H1 (cell line): ENCODE results near the gene BTBD16. TPM values are rescaled to one million over a fixed set of nuclear protein-coding genes. Genes with fewer than 3 reads are reported as not detected.
A peak's percentile ranks its signal among the peaks of the same experiment; 100 is the strongest.

ENCODE experiments used
- CTCF ChIA-PET: fragments of 300-600 bp; sonication (Branson Sonifier 250); formaldehyde crosslinking; loops from one replicate; lab custom pipeline; 2021; ENCODE audit not compliant: partially characterized antibody; lab: Charles Lee
- POLR2A ChIA-PET: fragments of 300-600 bp; sonication (Branson Sonifier 250); formaldehyde crosslinking; loops from one replicate; lab custom pipeline; 2021; ENCODE audit warnings: inconsistent platforms; ENCODE audit not compliant: partially characterized antibody; lab: Charles Lee
- DNase-seq, 2 experiments: peaks; one replicate each; pipeline versions ENCODE4 v3.0.0 to v3.0.0-alpha.2; 2010 to 2022; ENCODE audit warnings: low spot score in 2 of 2, low read depth in 1 of 2, mixed read lengths in 1 of 2
- FAIRE-seq: peaks from 2 replicates; lab custom pipeline; 2011; peaks lifted over from hg19 to GRCh38; lab: Jason Lieb, UNC
- H2AFZ ChIP-seq: 2 replicates; pipeline ENCODE4 v1.8.1; 2012; ENCODE audit warnings: low read length, inconsistent platforms
- H2AK5ac ChIP-seq: 2 replicates; pipeline ENCODE4 v1.6.1; 2013; ENCODE audit warnings: low read depth, low read length
- H2BK120ac ChIP-seq: replicated peaks from 2 replicates; pipeline ENCODE3; 2013; ENCODE audit warnings: low read depth, low read length, inconsistent platforms
- H2BK12ac ChIP-seq: 2 replicates; pipeline ENCODE4 v1.6.1; 2013; ENCODE audit warnings: low read depth, low read length
- H2BK15ac ChIP-seq: 2 replicates; pipeline ENCODE4 v1.6.1; 2013; ENCODE audit warnings: low read length
- H2BK20ac ChIP-seq: 2 replicates; pipeline ENCODE4 v1.6.1; 2013; ENCODE audit warnings: low read length
- H2BK5ac ChIP-seq: 2 replicates; pipeline ENCODE4 v1.6.1; 2013; ENCODE audit warnings: low read depth, low read length
- H3K14ac ChIP-seq: 2 replicates; pipeline ENCODE4 v1.6.1; 2013; ENCODE audit warnings: inconsistent platforms; ENCODE audit not compliant: insufficient read length
- H3K18ac ChIP-seq: 2 replicates; pipeline ENCODE4 v1.6.1; 2013; ENCODE audit warnings: low read length; ENCODE audit errors: extremely low read depth
- H3K23ac ChIP-seq: 2 replicates; pipeline ENCODE4 v1.6.1; 2013; ENCODE audit warnings: inconsistent platforms; ENCODE audit not compliant: insufficient read length
- H3K23me2 ChIP-seq: 2 replicates; pipeline ENCODE4 v1.6.1; 2013; ENCODE audit warnings: low read depth, low read length
- H3K27ac ChIP-seq: 2 replicates; pipeline ENCODE4 v1.6.1; 2011; ENCODE audit warnings: low read depth, low read length, inconsistent platforms
- H3K27me3 ChIP-seq, 4 experiments: replicated peaks in 1 of 4; 1 replicate in 1 of 4; 2 replicates in 3 of 4; pipeline versions ENCODE4 v1.6.1 to v1.8.1; 2011 to 2013; ENCODE audit warnings: low read length in 3 of 4, mild to moderate bottlenecking in 3 of 4, inconsistent platforms in 2 of 4, mixed read lengths in 2 of 4, moderate library complexity in 1 of 4; ENCODE audit not compliant: control insufficient read depth in 3 of 4, insufficient read depth in 3 of 4; ENCODE audit errors: extremely low read depth in 1 of 4
- H3K36me3 ChIP-seq, 4 experiments: 2 replicates each; pipeline versions ENCODE4 v1.6.1 to v1.8.1; 2011 to 2013; ENCODE audit warnings: mild to moderate bottlenecking in 4 of 4, low read length in 3 of 4, moderate library complexity in 2 of 4, control low read depth in 1 of 4, inconsistent platforms in 1 of 4; ENCODE audit not compliant: insufficient read depth in 4 of 4, control insufficient read depth in 2 of 4
- H3K4ac ChIP-seq: replicated peaks from 2 replicates; pipeline ENCODE3; 2013; ENCODE audit warnings: low read length, low read depth, mixed read lengths, inconsistent platforms; ENCODE audit not compliant: insufficient read length
- H3K4me1 ChIP-seq, 4 experiments: replicated peaks in 1 of 4; 1 replicate in 1 of 4; 2 replicates in 3 of 4; pipeline versions ENCODE4 v1.6.1 to v1.8.1; 2011 to 2013; ENCODE audit warnings: low read length in 3 of 4, inconsistent platforms in 2 of 4, mixed read lengths in 1 of 4; ENCODE audit not compliant: insufficient read depth in 4 of 4, control insufficient read depth in 3 of 4
- H3K4me2 ChIP-seq, 2 experiments: 2 replicates each; pipeline versions ENCODE4 v1.6.1 to v1.8.1; 2011 to 2013; ENCODE audit warnings: low read depth in 2 of 2, low read length in 2 of 2, control low read depth in 1 of 2, inconsistent platforms in 1 of 2, mild to moderate bottlenecking in 1 of 2; ENCODE audit not compliant: insufficient read depth in 1 of 2
- H3K4me3 ChIP-seq, 4 experiments: fragments of 200-600, 300-600 bp in 1 of 4; sonication (generic), shearing (Covaris generic), sonication (Bioruptor Twin) in 1 of 4; 2 replicates each; pipeline versions ENCODE4 v1.5.1 to v1.8.1; 2011 to 2016; ENCODE audit warnings: low read length in 4 of 4, low read depth in 3 of 4, control low read depth in 2 of 4, inconsistent platforms in 2 of 4, mild to moderate bottlenecking in 2 of 4, mixed read lengths in 1 of 4, moderate library complexity in 1 of 4; ENCODE audit not compliant: insufficient read depth in 2 of 4; ENCODE audit errors: extremely low read depth in 1 of 4
- H3K56ac ChIP-seq: replicated peaks from 2 replicates; pipeline ENCODE3; 2013; ENCODE audit warnings: low read depth, mild to moderate bottlenecking, mixed read lengths, low read length, inconsistent platforms; ENCODE audit not compliant: insufficient read length
- H3K79me1 ChIP-seq: 2 replicates; pipeline ENCODE4 v1.6.1; 2013; ENCODE audit warnings: low read depth, low read length, control low read depth
- H3K79me2 ChIP-seq, 2 experiments: 2 replicates each; pipeline versions ENCODE4 v1.6.1 to v1.8.1; 2012 to 2013; ENCODE audit warnings: low read length in 2 of 2, mild to moderate bottlenecking in 2 of 2, inconsistent platforms in 1 of 2; ENCODE audit not compliant: insufficient read depth in 2 of 2, control insufficient read depth in 1 of 2
- H3K9ac ChIP-seq, 4 experiments: replicated peaks in 1 of 4; 1 replicate in 1 of 4; 2 replicates in 3 of 4; pipeline versions ENCODE4 v1.6.1 to v1.8.1; 2011 to 2013; ENCODE audit warnings: low read depth in 3 of 4, low read length in 3 of 4, control low read depth in 2 of 4, mild to moderate bottlenecking in 2 of 4, moderate library complexity in 2 of 4, inconsistent platforms in 1 of 4; ENCODE audit errors: extremely low read depth in 1 of 4
- H3K9me3 ChIP-seq, 2 experiments: 2 replicates each; pipeline versions ENCODE4 v1.6.1 to v1.8.1; 2012 to 2013; ENCODE audit warnings: mild to moderate bottlenecking in 2 of 2, moderate library complexity in 2 of 2, control low read depth in 1 of 2, inconsistent platforms in 1 of 2, low read depth in 1 of 2, low read length in 1 of 2, mixed read lengths in 1 of 2; ENCODE audit not compliant: insufficient read depth in 2 of 2
- H4K20me1 ChIP-seq, 2 experiments: replicated peaks in 1 of 2; 2 replicates each; pipeline versions ENCODE3 to v1.8.1; 2011 to 2013; ENCODE audit warnings: inconsistent platforms in 2 of 2, low read length in 2 of 2, mild to moderate bottlenecking in 1 of 2; ENCODE audit not compliant: insufficient read depth in 2 of 2, control insufficient read depth in 1 of 2
- H4K5ac ChIP-seq: 2 replicates; pipeline ENCODE4 v1.6.1; 2013; ENCODE audit warnings: low read length, low read depth, mixed read lengths, inconsistent platforms; ENCODE audit not compliant: insufficient read length
- H4K8ac ChIP-seq: 2 replicates; pipeline ENCODE4 v1.8.0; 2013; ENCODE audit warnings: mild to moderate bottlenecking, moderate library complexity, low read length, inconsistent platforms; ENCODE audit not compliant: insufficient read depth; ENCODE audit errors: extremely low read depth
- H4K91ac ChIP-seq: replicated peaks from 2 replicates; pipeline ENCODE3; 2013; ENCODE audit warnings: low read length, mixed read lengths, inconsistent platforms; ENCODE audit not compliant: insufficient read length
- BACH1 ChIP-seq: IDR thresholded peaks from 2 replicates; pipeline ENCODE4 v1.6.1; 2012; ENCODE audit warnings: low read length, improper control_type of control experiment
- EP300 ChIP-seq, 2 experiments: IDR thresholded peaks; 1 replicate in 1 of 2; 2 replicates in 1 of 2; pipeline ENCODE4 v1.6.1; 2011 to 2012; ENCODE audit warnings: low read depth in 2 of 2, low read length in 2 of 2, mild to moderate bottlenecking in 2 of 2, borderline replicate concordance in 1 of 2, inconsistent platforms in 1 of 2, moderate library complexity in 1 of 2
- HDAC6 ChIP-seq: IDR thresholded peaks from one replicate; pipeline ENCODE4 v1.7.1; 2012; ENCODE audit warnings: low read depth, mild to moderate bottlenecking, inconsistent platforms, low read length, moderate library complexity
- JUND ChIP-seq: IDR thresholded peaks from 2 replicates; pipeline ENCODE4 v1.6.1; 2011; ENCODE audit warnings: mild to moderate bottlenecking, improper control_type of control experiment, low read length
- RAD21 ChIP-seq, 2 experiments: IDR thresholded peaks in 1 of 2; conservative IDR thresholded peaks in 1 of 2; 2 replicates each; pipeline ENCODE4 v1.6.1; 2011; ENCODE audit warnings: low read depth in 2 of 2, low read length in 2 of 2, improper control_type of control experiment in 1 of 2, inconsistent platforms in 1 of 2, mild to moderate bottlenecking in 1 of 2, moderate library complexity in 1 of 2
- RNF2 ChIP-seq: fragments of 200-900, 300-1000 bp; sonication (generic); IDR thresholded peaks from 2 replicates; pipeline ENCODE4 v1.7.1; 2016; ENCODE audit warnings: borderline replicate concordance, low read depth, mild to moderate bottlenecking, antibody characterized with exemption, low read length; ENCODE audit not compliant: poor library complexity, severe bottlenecking; ENCODE audit errors: missing control alignments
- SIRT6 ChIP-seq: IDR thresholded peaks from one replicate; pipeline ENCODE4 v1.7.1; 2012; ENCODE audit warnings: low read length, inconsistent platforms
- SUZ12 ChIP-seq: fragments of 200-600 bp; sonication (generic); IDR thresholded peaks from 2 replicates; pipeline ENCODE4 v1.6.1; 2012; ENCODE audit warnings: mild to moderate bottlenecking, inconsistent platforms, low read length, moderate library complexity, mixed read lengths
- TAF1 ChIP-seq: IDR thresholded peaks from 2 replicates; pipeline ENCODE4 v1.6.1; 2011; ENCODE audit warnings: mild to moderate bottlenecking, low read depth, low read length
- WGBS, 2 experiments: shearing (Covaris generic) in 1 of 2; methylation state at CpG; one replicate each; pipeline versions ENCODE4 v1.1.6 to v1.1.7; 2013 to 2015; ENCODE audit warnings: low lambda C conversion rate in 2 of 2, mixed read lengths in 2 of 2, inconsistent platforms in 1 of 2, low coverage in 1 of 2, missing lambda C conversion rate in 1 of 2; ENCODE audit not compliant: insufficient replicate concordance in 2 of 2, insufficient coverage in 1 of 2, insufficient read length in 1 of 2; ENCODE audit errors: extremely low coverage in 1 of 2, missing lambda C conversion rate in 1 of 2; 5-methylcytosine and 5-hydroxymethylcytosine counted together
- polyA plus RNA-seq, 7 experiments: library from polyadenylated mRNA; depleted of rRNA in 3 of 7; stranded (reverse) in 5 of 7; unstranded in 2 of 7; fragments of >200 nt in 5 of 7; fragments of 200-250 nt in 2 of 7; gene quantifications; 1 replicate in 5 of 7; 2 replicates in 1 of 7; 4 replicates in 1 of 7; pipeline versions ENCODE4 v1.2.1 to v1.2.3, GENCODE V29; 2011 to 2013; ENCODE audit warnings: missing spikeins in 2 of 7, mixed read lengths in 2 of 7
- total RNA-seq: library from RNA; stranded (reverse); fragmentation: NEBNext Ultra II Directional; extraction: Animal tissue kit (Norgen Biotek cat#: 25700); gene quantifications from 2 replicates; pipeline ENCODE4 v1.2.1, GENCODE V29; 2021
- TF ChIP-seq, protein P1 (sequence below): IDR thresholded peaks from 2 replicates; pipeline ENCODE4 v1.6.1; 2012; ENCODE audit warnings: inconsistent platforms

Gene BTBD16
- total and polyA plus RNA-seq, 2 of the 8 experiments (the other 6 are each of a cell fraction or from before 2014, with no cell fraction given), result 0.05 TPM; not detected in 1

DNA sequence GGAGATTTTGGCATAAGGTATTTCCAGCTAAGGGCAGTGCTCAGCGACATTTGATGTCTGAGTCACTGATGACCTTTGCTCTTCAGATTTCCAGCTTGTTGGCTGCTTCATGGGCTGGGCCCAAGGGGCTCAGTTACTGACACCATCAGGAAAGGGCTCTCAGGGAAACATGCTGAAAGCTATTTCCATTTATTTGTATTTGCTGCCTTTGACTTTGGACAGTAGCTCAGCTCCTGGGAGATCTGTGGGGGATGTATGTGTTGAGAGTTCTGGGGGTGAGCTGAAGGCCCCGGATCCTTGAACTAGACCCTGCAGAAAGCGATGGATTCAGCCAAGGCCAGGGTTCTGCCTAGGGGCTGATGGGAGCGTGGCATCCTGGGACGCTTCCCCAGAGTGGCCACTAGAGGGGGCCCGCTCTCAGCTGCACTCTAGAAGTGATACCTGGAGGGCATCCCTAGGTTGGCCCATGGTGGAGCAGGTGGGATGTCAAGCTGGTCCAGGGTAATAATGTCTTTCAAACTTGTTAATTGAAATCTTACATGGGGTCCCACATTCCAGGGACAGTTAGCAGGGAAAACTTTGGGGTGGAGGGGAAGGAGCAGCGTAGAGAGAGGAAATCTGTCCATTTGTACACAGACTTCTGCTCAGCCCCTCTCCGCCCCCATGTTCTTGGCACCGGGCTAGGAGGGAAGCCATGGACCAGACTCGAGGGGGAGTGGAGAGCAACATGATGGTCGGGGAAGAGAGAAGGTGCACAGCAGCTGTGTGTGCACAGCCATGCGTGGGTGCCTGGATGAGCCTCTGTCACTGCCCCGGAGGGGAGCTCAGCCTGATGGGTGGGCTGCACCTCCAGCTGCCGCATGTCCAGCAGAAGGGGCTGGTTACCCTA lies 3.0 kb upstream of the BTBD16 start:
- CTCF ChIA-PET, result interaction anchor here (0.6 to 5.4 kb wide), 52 partner anchors 10 to 381 kb away, joined by 3 to 58 read pairs (median 4); no protein-coding TSS in a partner anchor
- 69% methylated on average over 14 of the region's 14 CpGs; no CpG with 5 or more reads in 1 of the 2 experiments for WGBS, 2 experiments
- H3K9ac ChIP-seq, result no peak overlapping the region
- no peak overlapping the region; the same call in 1 of the 2 replicates for H4K8ac ChIP-seq
- no peak overlapping the region for H3K18ac ChIP-seq
- no peak overlapping the region for H3K23ac ChIP-seq
- no peak overlapping the region for H3K4me2 ChIP-seq
- no peak overlapping the region for H2BK5ac ChIP-seq
- H4K91ac ChIP-seq, result no peak overlapping the region
- no peak overlapping the region for H2BK20ac ChIP-seq
- H3K14ac ChIP-seq, result no peak overlapping the region
- H3K4me3 ChIP-seq, result no peak overlapping the region
- H3K4ac ChIP-seq, result no peak overlapping the region
- H4K20me1 ChIP-seq, result peaks cover 0 to 4% of the 10 kb centered on the region in 2 experiments
- no peaks in the 10 kb centered on the region for H3K9me3 ChIP-seq
- H2BK12ac ChIP-seq, result no peak overlapping the region
- POLR2A ChIA-PET, result interaction anchor here (1.3 to 2.5 kb wide), 3 partner anchors 9 to 167 kb away, joined by 3 to 12 read pairs (median 4); no protein-coding TSS in a partner anchor
- no peak overlapping the region for H2BK15ac ChIP-seq
- peak; percentile 94 for FAIRE-seq
- H4K5ac ChIP-seq, result no peak overlapping the region
- peaks cover 0 to 4% (median under 1%) of the 10 kb centered on the region in 4 experiments; a peak in 1 of 8 replicates for H3K36me3 ChIP-seq
- H2AK5ac ChIP-seq, result no peak overlapping the region
- H3K4me1 ChIP-seq, result peaks cover 0 to 2% (median 0%) of the 10 kb centered on the region in 4 experiments; a peak in 2 of 7 replicates
- no peak overlapping the region for H3K56ac ChIP-seq
- no peak overlapping the region for H2AFZ ChIP-seq
- no peaks in the 10 kb centered on the region for H3K79me1 ChIP-seq
- no peak overlapping the region for H3K27ac ChIP-seq
- no peaks in the 10 kb centered on the region for H3K79me2 ChIP-seq
- no peaks in the 10 kb centered on the region for H3K27me3 ChIP-seq
- DNase-seq, result peak in 1 of 2 experiments; percentile 88
- H3K23me2 ChIP-seq, result no peaks in the 10 kb centered on the region
- no peak overlapping the region for H2BK120ac ChIP-seq
- TF ChIP-seq BACH1 (no peak), SUZ12 (no peak), HDAC6 (no peak), EP300 (IDR thresholded peaks at IDR 0.05; ENCODE audit: borderline replicate concordance in 1 of 2, low read depth in 2 of 2, low read length in 2 of 2) (no peak), RNF2 (no peak), JUND (0 out of 2 replicates have a peak, but pooled peaks have one; percentile 10), RAD21 (IDR thresholded peaks at IDR 0.05 in 1 of 2, conservative IDR thresholded peaks at IDR 0.05 in 1 of 2; ENCODE audit: low read depth in 2 of 2, low read length in 2 of 2) (peak; percentile 63 to 76), TAF1 (no peak), SIRT6 (no peak)
- TF ChIP-seq, protein P1, sequence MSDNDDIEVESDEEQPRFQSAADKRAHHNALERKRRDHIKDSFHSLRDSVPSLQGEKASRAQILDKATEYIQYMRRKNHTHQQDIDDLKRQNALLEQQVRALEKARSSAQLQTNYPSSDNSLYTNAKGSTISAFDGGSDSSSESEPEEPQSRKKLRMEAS, result 0 out of 2 replicates have a peak, but pooled peaks have one; percentile 29
